NCI-H446 (cell line): ENCODE data around the gene TOMM70.
A peak's percentile ranks its signal among the peaks of the same experiment; 100 is the strongest.
"Not testable (repeated sequence)": the region's sequence is repeated elsewhere in the genome, so short reads cannot be mapped to it uniquely, and the experiment has no call there.

Experiments used
- DNase-seq, 2 experiments: peaks; one replicate each; lab custom pipeline; 2025; lab: John Stamatoyannopoulos, UW

Gene TOMM70

DNA sequence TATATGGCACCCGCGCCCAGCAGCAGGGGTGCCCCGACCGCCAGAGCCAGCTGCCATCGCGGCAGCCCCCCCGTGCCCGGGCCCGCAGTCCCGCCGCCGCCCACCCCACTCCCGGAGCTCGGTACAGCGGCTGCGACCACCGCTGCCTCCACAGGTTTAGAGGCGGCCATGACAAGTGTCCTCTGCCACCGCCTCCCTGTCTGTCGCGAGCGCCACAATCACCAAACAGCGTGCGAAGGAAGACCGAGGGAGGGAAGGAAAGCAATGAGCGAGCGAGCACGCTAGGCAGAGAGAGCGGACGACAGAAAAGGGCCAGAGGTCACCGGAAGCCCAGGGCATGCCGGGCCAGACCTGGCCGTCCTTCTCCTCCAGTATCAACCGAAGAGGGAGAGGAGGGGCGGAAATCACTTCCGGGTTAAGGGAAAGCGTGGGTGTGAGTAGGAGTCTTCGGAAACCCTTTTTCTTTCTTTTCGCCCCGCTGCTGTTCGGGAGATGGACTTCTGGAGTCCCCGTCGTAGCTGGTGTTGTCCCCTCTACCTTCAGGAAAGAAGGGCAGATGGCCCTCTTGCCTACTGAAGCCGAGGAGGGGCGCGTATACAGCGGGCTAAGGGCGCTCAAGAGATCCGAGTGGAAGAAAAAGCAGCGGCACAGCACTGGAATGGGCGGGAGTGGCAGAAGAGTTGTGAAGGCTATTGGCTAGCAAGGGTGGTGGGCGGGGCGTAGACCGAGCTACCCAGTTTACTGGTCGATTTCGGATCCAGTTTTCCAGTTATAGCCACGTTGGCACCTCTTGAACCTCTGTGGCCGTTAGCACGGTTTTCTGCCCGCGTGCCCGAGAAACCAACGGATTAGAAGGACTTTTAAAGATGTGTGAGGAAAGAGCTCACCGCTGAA, at the start of gene TOMM70, which contains the start of gene LNP1:
Gene TOMM70 (minus strand): TSS at position 310 of the 894 bp plus-strand sequence. CDS start 140 bp downstream, at position 170.
Gene LNP1 (plus strand): TSS at position 760 of the 894 bp plus-strand sequence. CDS start 28,191 bp downstream, outside the sequence.
- peak; percentile 94 to 97 for DNase-seq

DNA sequence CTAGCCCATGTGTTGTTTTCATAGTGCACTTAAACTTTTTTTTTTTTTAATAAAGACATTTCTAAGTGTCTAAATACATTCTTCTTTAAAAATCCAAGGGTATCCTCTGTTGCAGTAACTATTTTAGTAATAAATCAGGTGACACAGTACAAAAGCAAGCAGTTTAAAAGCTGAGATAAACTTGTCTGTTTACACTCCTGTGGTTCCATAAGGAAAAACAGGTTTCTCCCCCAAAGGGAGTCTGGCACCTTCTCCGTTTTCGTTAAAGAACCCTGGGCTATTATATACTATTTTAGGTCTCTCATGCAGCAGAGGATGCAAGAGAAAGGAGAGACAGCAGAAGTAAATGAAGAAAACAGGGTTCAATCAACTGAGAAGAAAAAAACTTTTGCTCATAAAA, 48.3 kb upstream of the TOMM70 start:
- DNase-seq = no peak

DNA sequence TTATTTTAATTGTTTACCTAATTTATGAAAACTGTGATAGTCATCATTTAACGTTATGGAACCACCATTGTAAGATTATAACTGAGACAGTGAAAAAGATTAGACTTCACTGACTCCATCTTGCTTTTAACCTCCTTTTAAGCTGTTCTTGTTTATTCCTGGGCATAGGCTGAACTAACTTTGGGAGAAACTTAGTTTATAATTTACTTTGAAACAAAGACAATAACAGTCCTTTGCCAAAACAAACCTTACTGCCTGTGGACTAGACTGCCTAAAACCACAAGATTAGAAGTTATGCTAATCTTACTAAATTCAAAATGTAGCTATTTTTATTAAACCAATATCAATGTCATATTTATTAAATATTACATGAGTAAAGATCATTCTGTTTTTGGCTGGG, 47.2 kb upstream of the TOMM70 start:
- no peak for DNase-seq

DNA sequence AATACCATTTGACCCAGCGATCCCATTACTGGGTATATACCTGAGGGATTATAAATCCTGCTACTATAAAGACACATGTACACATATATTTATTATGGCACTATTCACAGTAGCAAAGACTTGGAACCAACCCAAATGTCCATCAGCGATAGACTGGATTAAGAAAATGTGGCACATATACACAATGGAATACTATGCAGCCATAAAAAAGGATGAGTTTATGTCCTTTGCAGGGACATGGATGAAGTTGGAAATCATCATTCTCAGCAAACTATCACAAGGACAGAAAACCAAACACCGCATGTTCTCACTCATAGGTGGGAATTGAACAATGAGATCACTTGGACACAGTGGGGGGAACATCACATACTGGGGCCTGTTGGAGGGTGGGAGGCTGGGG, 46.2 kb upstream of the TOMM70 start:
- not testable (repeated sequence) for DNase-seq

DNA sequence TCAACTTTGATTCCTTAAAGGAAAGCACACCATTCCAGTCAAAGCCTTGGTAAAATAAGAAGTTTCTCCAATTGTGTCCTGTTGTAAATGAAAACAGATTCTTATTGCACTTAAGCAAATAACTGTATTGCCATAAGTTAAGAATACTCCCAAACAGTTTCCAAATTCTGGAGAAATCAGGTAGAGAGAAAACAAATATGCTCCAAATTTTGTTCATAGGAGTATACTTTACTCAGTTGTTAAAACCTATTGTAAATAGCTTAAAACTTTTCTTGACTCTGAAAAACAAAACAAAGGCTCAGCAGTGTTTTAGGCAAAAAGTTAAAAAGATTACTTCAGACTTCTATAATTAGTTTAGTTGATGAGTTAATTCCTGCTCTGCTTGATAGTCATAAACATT, 42.8 kb upstream of the TOMM70 start:
- no peak for DNase-seq

DNA sequence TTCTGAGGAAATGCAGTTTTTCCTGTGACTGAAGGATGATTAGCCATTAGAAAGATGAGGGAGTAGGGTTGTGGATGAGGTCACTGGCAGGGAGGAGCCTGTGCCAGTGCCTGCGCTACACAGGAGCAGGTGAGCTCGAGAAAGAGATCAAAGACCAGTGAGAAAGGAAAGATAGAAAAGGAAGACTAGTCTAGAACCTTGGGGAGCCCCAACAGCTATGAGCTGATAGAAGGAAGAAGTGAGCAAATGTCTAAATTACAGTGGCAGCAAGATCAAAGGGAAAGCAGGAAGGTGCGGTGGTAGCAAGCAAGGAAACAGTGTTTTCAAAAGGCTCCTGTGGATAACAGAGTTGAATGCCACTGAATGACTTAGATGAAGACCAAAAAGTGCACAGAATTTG, 40.0 kb upstream of the TOMM70 start:
- no peak for DNase-seq

DNA sequence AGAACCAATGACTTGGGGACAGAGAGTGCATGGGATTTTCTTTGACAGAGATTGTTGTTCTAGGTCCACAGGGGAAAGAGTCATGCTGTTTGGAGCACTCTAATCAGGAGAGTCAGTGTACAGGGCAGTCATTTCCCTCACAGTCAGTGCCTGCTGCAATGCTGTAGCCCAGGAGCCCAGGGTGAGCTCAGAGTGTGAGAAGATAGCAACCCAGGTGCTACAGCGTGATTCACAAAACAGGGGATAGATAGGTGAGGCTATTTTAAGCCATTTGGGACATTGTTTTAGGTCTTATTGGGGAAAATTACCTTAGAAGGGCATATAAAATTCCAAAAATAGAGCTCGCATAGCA, 37.7 kb upstream of the TOMM70 start:
- DNase-seq = no peak

DNA sequence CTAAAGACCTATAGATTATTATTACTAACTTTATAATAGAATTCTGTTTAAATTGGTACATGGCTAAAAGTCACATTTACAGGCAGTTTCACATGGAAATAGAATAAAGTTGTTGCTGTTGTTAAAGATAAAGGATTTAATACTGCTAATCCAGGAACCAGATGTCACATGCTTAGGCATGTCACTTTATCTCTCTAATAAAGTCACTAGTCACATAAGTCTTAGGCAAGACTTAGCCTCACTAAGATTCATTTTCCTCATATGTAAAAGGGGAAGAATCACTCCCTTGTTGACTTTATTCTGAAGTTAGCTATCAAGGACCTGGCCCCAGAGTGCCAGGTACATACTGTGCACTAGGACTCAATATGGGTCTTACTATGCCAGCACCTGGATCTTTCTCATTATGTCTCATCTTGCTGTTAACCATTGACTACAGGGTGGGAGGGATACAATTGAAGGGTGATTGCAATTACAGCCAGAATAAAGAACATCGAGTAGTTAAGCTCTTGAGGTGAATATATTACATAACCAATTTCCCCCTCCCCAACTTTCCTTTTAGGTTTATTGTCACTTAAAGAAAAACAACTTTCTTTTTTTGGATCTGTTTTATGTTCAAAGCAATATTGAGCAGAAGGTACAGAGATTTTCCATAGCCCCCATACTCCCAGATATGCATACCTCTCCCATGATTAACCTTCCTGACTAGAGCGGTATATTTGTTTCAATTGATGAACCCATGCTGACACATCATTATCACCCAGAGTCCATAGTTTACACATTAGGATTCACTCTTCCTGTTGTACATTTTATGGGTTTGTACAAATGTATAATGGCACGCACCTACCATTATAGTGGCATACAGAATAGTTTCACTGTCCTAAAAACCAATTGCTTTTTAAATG, 37.1 kb upstream of the TOMM70 start:
- no peak for DNase-seq

DNA sequence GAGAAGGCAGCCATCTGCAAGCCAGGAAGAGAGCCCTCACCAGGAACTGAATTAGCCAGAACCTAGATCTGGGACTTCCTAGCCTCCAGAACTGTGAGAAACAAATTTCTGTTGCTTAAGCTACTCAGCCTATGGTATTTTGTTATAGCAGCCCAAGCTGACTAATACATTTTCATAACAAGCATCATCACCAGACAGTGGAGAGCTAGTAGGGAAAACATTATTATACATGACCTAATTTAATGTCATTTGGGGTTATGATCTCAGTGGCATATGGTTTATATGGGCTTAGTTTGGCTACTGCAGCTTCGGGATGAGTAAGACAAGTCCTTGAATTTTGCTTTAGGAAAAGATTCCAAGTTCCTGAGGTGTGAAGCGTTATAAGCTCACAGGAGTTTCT, 36.1 kb upstream of the TOMM70 start:
- DNase-seq = no peak

DNA sequence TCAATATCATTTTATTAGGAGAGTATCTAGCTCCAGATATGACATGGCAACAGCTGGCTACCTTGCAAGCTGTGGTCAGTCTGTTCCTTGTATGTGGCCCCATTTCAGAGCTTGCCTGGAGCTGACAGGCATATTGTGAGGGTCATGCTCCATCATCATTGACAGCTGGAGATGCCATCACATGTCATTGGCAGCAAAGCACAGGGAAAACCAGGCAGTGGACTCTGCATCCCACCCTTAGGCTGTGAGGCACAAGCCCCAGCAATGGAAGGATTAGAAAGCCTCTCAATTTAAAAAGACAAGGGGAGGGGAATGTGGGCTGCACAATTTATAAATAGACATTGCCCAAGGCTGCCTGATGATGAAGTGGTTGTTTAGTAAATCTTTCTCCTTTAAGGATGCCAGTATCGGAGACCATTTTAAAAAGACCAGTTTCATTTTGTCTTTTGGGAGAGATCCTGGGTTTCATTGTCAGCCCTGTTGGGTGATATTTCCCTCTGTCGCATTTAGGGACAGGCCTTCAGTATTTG, 28.4 kb upstream of the TOMM70 start:
- DNase-seq = no peak

DNA sequence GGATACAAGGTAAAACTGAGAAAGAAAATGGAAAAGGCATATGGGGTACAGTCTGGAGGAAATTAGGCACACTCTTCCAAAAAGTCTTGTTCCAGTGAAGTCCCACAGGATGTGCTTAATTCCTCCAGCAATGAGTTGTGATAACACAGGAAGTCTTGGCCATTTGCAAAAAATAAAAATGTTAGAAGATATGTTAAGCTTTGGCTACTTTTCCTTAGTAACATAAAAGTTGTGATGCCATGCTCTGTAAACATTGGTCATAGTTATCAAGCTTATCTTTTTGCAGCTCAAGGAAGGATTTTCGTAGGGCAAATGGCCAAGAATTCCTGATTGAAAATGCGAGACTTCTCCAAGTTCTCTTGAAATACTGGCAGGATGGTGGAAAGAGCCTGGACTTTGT, 26.8 kb upstream of the TOMM70 start:
- DNase-seq = no peak

DNA sequence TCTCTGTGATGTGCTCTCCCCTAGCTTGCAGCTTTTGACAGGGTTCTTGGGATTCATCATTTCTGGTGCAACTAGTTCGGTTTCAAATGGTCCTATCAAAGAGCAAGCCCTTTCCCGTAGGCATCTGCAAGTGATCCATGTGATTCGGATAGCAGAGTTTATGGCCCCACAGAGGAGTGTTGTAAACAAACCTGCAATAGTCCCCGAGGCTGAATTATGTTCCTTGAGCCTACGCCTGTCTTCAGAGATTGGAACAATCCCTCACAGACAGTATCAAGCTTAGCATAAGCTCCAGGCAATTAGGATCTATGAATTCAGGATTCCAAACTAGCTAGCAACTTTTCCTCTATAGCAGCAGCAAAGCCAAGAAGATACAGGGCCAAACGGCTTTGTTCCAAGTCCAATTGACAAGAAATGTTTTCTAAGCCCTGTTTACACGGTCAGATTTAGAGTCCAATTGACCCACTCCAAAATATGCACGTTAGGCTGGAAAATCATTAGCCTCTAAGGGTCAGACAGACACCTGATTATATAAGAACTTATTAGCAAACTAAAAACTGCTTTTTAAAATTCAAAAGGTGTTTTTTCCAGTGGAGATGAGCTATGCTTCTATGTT, 25.3 kb upstream of the TOMM70 start:
- DNase-seq = no peak

DNA sequence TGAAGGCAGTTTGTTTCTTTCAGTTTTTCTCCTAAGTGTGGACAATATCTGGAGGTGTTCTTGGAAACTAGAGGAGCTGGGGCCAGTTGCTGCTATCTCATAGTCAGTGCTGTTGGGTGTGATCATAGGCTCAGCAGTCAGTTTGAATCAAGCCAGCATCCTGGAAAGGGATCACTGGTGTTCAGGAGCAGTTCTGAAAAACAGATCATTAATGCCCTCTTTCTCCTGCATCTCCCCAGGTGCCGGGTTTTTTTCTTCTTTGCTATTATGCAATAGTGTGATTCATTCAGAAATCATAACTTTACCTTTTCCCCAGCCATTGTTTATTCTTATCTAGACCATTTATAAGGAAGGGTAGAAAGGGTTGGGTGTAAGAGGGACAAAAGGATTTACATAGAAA, 24.4 kb upstream of the TOMM70 start:
- DNase-seq = no peak

DNA sequence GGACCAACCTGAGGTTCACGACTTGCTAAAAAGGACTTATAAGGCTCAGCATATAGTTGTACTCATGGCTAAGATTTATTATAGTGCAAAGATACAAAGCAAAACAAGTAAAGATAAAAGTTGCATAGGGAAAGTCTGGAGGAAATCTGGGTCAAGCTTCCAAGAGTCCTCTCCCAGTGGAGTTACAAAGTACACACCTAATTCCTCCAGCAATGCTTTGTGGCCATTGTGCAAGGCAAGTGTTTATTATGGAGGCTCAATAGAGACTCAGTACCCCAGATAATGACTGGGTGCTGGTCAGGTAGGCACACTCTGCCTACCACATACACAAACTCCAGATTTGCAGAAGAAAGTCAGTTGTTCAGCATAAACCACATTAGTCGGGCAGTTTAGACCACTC, 23.4 kb upstream of the TOMM70 start:
- DNase-seq = no peak

DNA sequence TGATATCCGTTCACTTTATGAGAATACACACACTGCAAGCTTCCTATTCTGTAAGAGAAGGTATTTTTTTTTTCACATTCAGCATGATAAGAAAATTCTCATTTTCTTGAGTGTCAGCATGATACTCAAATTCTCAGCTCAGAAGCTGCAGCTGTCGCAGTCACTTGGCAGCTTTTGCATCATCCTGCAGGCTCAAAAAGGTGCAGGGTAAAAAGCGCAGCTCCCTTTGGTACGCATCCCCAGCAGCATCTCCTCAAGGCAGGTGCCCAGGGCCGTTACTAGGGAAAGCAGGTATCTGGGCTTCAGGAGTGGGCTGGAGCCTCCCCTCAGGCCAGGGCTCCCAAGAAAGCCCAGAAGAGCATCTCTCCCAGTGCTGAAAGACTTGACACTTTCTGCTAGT, 22.7 kb upstream of the TOMM70 start:
- DNase-seq = no peak

DNA sequence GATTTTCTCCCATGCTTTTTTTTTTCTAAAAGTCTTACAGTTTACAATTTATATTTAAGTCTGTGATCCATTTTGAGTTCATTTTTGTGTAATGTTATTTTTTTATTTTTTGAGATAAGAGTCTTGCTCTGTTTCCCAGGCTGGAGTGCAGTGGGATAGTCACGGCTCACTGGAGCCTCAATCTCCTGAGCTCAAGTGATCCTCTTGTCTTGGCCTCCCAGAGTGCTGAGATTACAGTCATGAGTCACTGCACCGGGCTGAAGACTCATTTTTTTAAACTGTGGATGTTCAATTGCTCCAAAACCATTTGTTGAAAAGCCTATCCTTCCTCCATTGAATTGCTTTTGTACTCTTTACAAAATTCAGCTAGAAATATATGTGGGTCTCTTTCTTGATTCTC, 20.0 kb upstream of the TOMM70 start:
- DNase-seq = no peak

DNA sequence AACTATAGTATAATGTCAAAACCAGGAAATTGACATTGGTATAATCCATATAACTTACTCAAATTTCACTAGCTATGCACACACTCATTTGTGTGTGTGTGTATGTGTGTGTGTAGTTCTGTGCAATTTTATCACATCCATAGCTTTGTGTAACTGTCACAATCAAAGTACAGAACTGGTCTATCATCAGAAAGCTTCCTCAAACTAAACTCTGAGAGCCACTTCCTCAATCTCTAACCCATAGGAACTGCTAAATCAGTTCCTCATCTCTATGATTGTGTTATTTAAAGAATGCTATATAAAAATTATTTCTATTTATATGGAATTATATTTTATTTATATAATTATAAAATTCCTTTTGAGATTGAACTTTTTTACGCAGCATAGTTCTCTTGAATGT, 18.5 kb upstream of the TOMM70 start:
- no peak for DNase-seq

DNA sequence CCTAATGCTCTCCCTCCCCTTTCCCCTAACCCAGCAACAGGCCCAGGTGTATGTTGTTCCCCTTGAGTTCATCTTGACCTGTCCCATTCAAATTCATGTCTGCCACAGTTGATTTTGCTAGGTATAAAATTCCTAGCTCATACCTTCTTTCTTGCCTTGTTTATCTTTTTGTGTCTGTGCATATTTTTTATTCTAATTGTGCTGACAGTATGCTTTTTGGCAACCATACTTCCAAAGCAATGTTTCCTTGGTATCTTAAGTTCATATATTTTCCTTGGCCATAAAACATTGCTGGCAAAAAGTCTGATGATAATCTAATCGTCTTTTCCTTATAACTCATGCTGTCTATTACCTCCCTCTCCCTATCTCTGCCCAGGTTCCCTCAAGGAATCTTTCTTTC, 16.0 kb upstream of the TOMM70 start:
- no peak for DNase-seq

DNA sequence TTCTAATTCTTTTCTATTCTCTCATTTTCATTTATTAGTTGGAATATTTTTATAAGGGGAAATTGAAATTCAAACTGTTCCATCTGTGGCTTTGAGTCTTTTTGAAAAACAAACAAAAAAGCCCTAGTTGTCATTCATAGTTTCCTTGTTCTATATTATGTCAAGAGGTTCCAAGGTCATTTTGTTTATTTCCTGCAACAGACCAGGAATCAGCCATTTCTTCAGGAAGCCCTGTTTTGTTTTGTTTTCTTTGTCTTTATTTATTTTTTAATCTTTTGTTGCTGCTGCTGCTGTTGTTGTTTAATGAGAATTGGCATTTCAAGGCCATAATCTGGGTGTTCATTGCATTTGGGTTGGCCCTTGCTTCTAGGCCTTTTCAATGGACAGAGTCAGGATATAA, 15.3 kb upstream of the TOMM70 start:
- DNase-seq = no peak

DNA sequence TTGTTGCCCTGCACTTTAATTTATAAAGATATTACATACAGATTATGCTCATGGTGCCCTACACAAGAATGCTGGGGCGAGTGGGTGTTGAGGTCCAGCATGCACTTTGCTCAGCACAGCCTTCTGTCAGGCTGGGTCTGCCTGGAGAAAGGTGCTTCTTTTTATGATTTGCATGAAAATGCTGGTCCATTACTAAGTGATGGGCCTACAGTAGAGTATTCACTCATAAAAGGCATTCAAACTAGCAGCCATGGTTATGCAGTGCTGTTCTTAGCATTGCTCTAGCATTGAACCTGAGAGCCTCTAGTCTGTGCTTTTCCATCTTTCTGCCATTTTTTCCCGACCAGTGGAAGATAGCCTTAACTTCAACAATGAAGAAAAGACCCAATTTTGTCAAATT, 12.7 kb upstream of the TOMM70 start:
- no peak for DNase-seq

DNA sequence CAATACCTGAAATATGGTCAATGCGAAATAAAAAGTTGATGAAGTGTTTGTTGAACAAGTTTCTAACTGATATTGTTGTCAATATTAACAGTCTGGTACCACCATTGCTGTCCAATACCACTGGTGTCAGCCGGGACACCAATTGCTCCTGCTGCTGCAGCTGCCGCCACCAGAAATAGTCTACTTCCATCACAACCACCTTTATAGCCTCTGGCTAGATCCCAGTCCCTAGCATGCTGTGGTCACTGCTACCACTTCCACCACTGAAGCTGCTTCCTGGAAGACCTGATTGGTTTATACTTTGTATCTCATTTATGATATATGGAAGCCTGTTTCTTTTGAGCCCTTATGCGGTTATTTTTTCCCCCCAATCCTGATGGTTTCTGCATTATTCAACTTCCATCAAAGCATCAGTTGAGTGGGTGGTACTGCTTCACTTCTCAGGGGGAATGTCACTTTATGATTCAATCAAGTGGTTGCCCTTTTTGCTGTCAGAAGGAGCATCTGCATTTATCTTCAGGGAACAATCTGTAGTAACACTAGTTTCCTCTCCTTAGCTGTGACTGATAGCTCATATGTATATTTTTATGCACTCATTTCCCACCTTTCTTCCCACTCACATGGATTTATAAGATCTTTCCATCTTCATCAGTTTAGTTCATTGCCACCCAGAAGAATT, 12.2 kb upstream of the TOMM70 start:
- no peak for DNase-seq
